GM23338 (cell line): ENCODE results near the gene USP21. TPM values are rescaled to one million over a fixed set of nuclear protein-coding genes. Genes with fewer than 3 reads are reported as not detected.

Experiments used
- ATAC-seq: fragments of 200-7000 bp; cut with Tn5 transposase; 3 replicates; pipeline ENCODE4 v1.9.1; 2020
- DNase-seq: peaks from one replicate; pipeline ENCODE4 v3.0.0-alpha.2; 2015; ENCODE audit warnings: low spot score
- H2AFZ ChIP-seq: fragments of 200-600 bp; sonication (generic); 2 replicates; pipeline ENCODE4 v1.8.0; 2016; ENCODE audit warnings: antibody characterized with exemption, mild to moderate bottlenecking, moderate library complexity
- H3F3A ChIP-seq: fragments of 200-600 bp; sonication (generic); replicated peaks from 2 replicates; pipeline ENCODE4 v1.8.0; 2017; ENCODE audit warnings: antibody characterized with exemption, mixed run types, low read depth
- H3K27ac ChIP-seq: fragments of 200-600 bp; sonication (generic); 2 replicates; pipeline ENCODE4 v1.6.1; 2016; ENCODE audit warnings: low read depth
- H3K27me3 ChIP-seq: fragments of 200-600 bp; sonication (generic); 2 replicates; pipeline ENCODE4 v1.8.0; 2016; ENCODE audit warnings: mild to moderate bottlenecking, mixed run types, moderate library complexity; ENCODE audit not compliant: insufficient read depth
- H3K36me3 ChIP-seq: fragments of 200-600 bp; sonication (generic); 2 replicates; pipeline ENCODE4 v1.8.0; 2016; ENCODE audit warnings: mild to moderate bottlenecking; ENCODE audit not compliant: insufficient read depth
- H3K4me1 ChIP-seq: fragments of 200-600 bp; sonication (generic); 2 replicates; pipeline ENCODE4 v1.8.0; 2016; ENCODE audit warnings: mild to moderate bottlenecking, moderate library complexity; ENCODE audit not compliant: insufficient read depth
- H3K4me2 ChIP-seq: fragments of 200-600 bp; sonication (generic); 2 replicates; pipeline ENCODE4 v1.7.1; 2017; ENCODE audit warnings: mixed run types
- H3K4me3 ChIP-seq: fragments of 200-600 bp; sonication (generic); 2 replicates; pipeline ENCODE4 v1.6.1; 2016; ENCODE audit warnings: mixed run types
- H3K79me2 ChIP-seq: fragments of 200-600 bp; sonication (generic); replicated peaks from 2 replicates; pipeline ENCODE4 v1.8.0; 2017; ENCODE audit warnings: mild to moderate bottlenecking; ENCODE audit not compliant: insufficient read depth
- H3K9me2 ChIP-seq: fragments of 200-600 bp; sonication (generic); 2 replicates; pipeline ENCODE4 v1.8.0; 2017; ENCODE audit not compliant: insufficient read depth
- H4K20me1 ChIP-seq: fragments of 200-600 bp; sonication (generic); replicated peaks from 2 replicates; pipeline ENCODE4 v1.8.0; 2017; ENCODE audit warnings: mild to moderate bottlenecking; ENCODE audit not compliant: insufficient read depth
- H3K27ac Mint-ChIP-seq: 2 replicates; pipeline ENCODE4 v1.8.0; 2020; ENCODE audit warnings: inconsistent platforms, mild to moderate bottlenecking, moderate library complexity, mixed read lengths
- H3K27me3 Mint-ChIP-seq: 3 replicates; pipeline ENCODE4 v1.8.0; 2022; ENCODE audit warnings: low read depth, mild to moderate bottlenecking, moderate library complexity, mixed read lengths, inconsistent platforms; ENCODE audit not compliant: insufficient read depth, poor library complexity
- H3K36me3 Mint-ChIP-seq: 3 replicates; pipeline ENCODE4 v1.8.0; 2021; ENCODE audit warnings: low read depth, mild to moderate bottlenecking, inconsistent platforms, moderate library complexity, mixed read lengths
- H3K4me1 Mint-ChIP-seq: 3 replicates; pipeline ENCODE4 v1.8.0; 2020; ENCODE audit warnings: mild to moderate bottlenecking, inconsistent platforms, mixed read lengths
- H3K4me3 Mint-ChIP-seq: 3 replicates; pipeline ENCODE4 v1.8.0; 2021; ENCODE audit warnings: moderate library complexity, mild to moderate bottlenecking, inconsistent platforms, mixed read lengths
- H3K9me3 Mint-ChIP-seq: 3 replicates; pipeline ENCODE4 v1.8.0; 2020; ENCODE audit warnings: moderate library complexity, mild to moderate bottlenecking, inconsistent platforms, mixed read lengths
- ETS1 ChIP-seq: IDR thresholded peaks from 2 replicates; pipeline ENCODE4 v1.6.1; 2016; ENCODE audit warnings: antibody characterized with exemption
- EZH2 ChIP-seq: fragments of 200-600 bp; sonication (generic); IDR thresholded peaks from one replicate; pipeline ENCODE4 v1.8.0; 2017; ENCODE audit warnings: antibody characterized with exemption, mild to moderate bottlenecking, low read depth; ENCODE audit not compliant: unreplicated experiment
- JUNB ChIP-seq: IDR thresholded peaks from one replicate; pipeline ENCODE4 v1.6.1; 2016; ENCODE audit warnings: antibody characterized with exemption; ENCODE audit not compliant: unreplicated experiment
- NANOG ChIP-seq: IDR thresholded peaks from 2 replicates; pipeline ENCODE4 v1.6.1; 2016; ENCODE audit warnings: antibody characterized with exemption, borderline replicate concordance
- POLR2AphosphoS5 ChIP-seq: IDR thresholded peaks from 2 replicates; pipeline ENCODE4 v1.6.1; 2016; ENCODE audit warnings: antibody characterized with exemption, low read depth
- REST ChIP-seq: IDR thresholded peaks from one replicate; pipeline ENCODE4 v1.6.1; 2018; ENCODE audit warnings: antibody characterized with exemption; ENCODE audit not compliant: unreplicated experiment
- ZNF331 ChIP-seq: fragments of 250-450 bp; sonication (Bioruptor Pico); IDR thresholded peaks from 2 replicates; pipeline ENCODE4 v1.5.0; 2020; ENCODE audit warnings: low read depth, mild to moderate bottlenecking, moderate library complexity
- polyA plus RNA-seq: library from polyadenylated mRNA; unstranded; fragments of >200 nt; fragmentation: Nextera tagmentation; extraction: Ambion mirVana; gene quantifications from 2 replicates; pipeline ENCODE4 v1.2.1, GENCODE V29; 2016
- total RNA-seq: library from RNA; depleted of rRNA; stranded (reverse); fragments of >200 nt; shearing (Covaris generic); gene quantifications from 2 replicates; pipeline ENCODE4 v1.2.3, GENCODE V29; 2014

Gene USP21
- total and polyA plus RNA-seq, 2 experiments from 2014 or later = 17.9 to 25.6 TPM

DNA sequence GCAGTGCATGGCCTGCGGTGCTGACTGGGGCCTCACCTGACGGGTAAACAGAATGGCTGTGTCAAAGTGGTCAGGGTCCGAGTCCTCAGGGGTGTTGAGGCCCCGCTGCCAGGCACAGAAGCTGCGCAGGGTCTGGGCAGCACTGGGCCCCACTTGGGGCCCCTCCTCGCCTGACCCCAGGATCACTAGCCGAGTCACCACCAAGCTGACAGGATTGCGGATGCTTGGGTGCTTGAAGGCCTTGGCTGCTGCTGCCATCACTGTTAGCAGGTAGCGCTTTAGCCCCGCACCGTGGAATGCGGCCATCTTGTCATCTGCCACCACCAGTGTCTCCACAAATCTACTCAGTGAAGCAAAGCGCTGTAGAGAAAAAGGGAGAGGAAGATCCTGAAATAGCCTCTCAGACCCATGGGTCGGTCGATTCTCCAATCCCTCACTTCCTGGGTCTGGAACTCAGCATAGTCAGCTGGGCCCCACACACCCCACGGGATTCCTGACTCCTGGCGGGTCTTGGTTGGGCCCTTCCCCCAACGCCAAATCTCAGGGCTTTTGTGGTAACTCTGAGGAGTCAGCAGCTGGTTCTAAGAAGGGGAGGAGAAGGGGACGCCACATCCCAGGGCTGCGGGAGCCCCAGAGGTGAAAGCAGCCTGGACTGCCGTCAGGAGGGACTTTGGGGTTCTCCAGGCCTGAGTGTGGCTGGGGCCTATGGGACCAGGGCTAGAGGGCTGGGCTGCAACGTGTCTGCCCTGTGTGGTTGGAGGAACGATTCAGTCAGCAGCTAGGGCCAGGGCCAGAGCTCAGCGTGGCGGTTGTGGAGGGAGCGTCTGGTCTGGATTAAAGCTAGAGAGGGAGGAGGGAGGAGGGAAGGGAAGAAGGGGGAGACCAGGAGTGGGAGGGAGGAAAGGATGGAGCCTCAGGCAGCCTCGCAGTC lies 37.5 kb downstream of the USP21 start:
- H3K4me3 ChIP-seq = peak overlapping the region; percentile 52; the same call in 1 of the 2 replicates
- H3K27me3 ChIP-seq = no peaks in the 10 kb centered on the region
- TF ChIP-seq JUNB (no peak), POLR2AphosphoS5 (no peak), REST (no peak), ETS1 (no peak)
- peaks cover 55% of the 10 kb centered on the region for H3K4me1 ChIP-seq
- H3F3A ChIP-seq = peaks cover 14% of the 10 kb centered on the region; the same call in 1 of the 2 replicates
- H3K4me1 Mint-ChIP-seq = peaks cover 61% of the 10 kb centered on the region
- 0 out of 2 replicates have a peak overlapping the region, but pooled peaks have one; percentile 26 for H3K27ac ChIP-seq
- ATAC-seq = peak; percentile 0; the same call in 2 of the 3 replicates
- H3K27ac Mint-ChIP-seq = peak overlapping the region; percentile 80
- peak; percentile 54 for DNase-seq
- peak overlapping the region; percentile 59 for H3K4me3 Mint-ChIP-seq
- peaks cover 7% of the 10 kb centered on the region; the same call in 2 of the 3 replicates for H3K36me3 Mint-ChIP-seq
- H3K9me3 Mint-ChIP-seq = no peaks in the 10 kb centered on the region; the same call in 2 of the 3 replicates
- peak overlapping the region; percentile 69 for H2AFZ ChIP-seq
- H3K27me3 Mint-ChIP-seq = peaks cover 17% of the 10 kb centered on the region
- H4K20me1 ChIP-seq = no peaks in the 10 kb centered on the region
- H3K9me2 ChIP-seq = no peaks in the 10 kb centered on the region
- peak overlapping the region; percentile 75 for H3K4me2 ChIP-seq
- no peaks in the 10 kb centered on the region for H3K36me3 ChIP-seq
- no peaks in the 10 kb centered on the region for H3K79me2 ChIP-seq

DNA sequence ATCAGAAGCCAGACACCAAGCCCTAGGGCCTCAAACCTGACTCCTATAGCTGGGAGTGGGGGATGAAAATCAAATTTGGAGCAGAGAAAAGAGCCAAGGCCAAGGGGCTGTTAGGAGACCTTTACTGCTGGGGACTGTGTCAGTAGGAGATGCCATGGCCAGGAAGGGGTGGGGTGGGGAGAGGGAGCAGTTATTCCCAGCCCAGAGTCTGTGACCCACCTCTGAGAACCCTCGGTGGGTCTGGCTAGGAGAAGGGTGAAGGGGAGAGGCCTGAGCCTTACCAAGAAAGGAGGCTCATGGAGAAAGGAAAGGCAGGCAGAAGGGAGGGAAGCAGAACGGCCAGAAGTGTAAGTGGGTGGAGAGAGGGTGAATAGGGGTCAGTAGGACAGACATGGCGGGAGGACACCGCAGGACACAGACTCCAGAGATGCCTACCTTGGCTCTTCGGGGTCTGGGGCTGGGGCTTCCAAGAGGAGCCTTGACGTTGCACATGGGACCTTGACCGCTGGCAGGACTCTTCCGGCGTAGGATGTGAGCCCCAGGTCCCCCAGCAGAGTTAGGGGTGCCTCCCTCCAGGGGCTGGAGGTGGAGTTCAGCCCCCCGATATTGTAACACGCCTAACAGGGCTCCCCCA lies 38.4 kb downstream of the USP21 start:
- Histone ChIP-seq H3K79me2 (peaks cover 3% of the 10 kb centered on the region), H3K4me2 (peak overlapping the region; percentile 75), H3F3A (peaks cover 14% of the 10 kb centered on the region; the same call in 1 of the 2 replicates), H3K4me1 (peaks cover 56% of the 10 kb centered on the region), H3K9me2 (no peaks in the 10 kb centered on the region), H3K27ac (no peak overlapping the region), H3K27me3 (no peaks in the 10 kb centered on the region), H3K36me3 (no peaks in the 10 kb centered on the region), H2AFZ (peak overlapping the region; percentile 69; the same call in 1 of the 2 replicates), H4K20me1 (no peaks in the 10 kb centered on the region), H3K4me3 (peak overlapping the region; percentile 52)
- Mint-ChIP-seq H3K9me3 (no peaks in the 10 kb centered on the region; the same call in 2 of the 3 replicates), H3K27ac (peak overlapping the region; percentile 80), H3K4me1 (peaks cover 61% of the 10 kb centered on the region), H3K36me3 (peaks cover 5% of the 10 kb centered on the region), H3K4me3 (peak overlapping the region; percentile 59), H3K27me3 (peaks cover 17% of the 10 kb centered on the region)
- ATAC-seq (no peak), DNase-seq (no peak)
- TF ChIP-seq NANOG (no peak), ZNF331 (no peak), POLR2AphosphoS5 (no peak), REST (no peak), EZH2 (no peak)
